ENCODE results near the gene SMYD3.

The SMYD3 gene

GRCh38 chr1:245878585-245878984 lies 628.5 kb downstream of the SMYD3 start:
- no peak for DNase-seq

DNA sequence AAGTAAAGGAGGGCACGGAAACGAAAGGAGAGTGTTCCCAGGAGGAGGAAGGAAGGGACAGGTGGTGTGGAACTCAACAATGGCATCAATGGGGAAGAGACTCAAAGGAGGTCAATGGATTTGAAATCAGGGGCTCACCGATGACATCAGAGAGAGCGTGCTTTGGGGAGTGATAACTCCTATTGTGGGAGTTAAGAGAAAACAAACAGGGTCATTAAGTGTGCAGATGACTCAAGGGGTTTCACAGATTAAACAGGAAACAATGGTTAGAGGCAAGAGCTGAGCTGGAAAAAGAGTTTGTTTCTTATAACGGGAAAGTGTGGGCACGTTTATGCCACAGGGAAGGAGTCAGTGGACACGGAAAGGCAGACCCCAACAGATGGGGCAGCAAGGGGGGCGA lies 629.1 kb downstream of the SMYD3 start:
- no peak for DNase-seq

- DNase-seq = no peak
Observed at GRCh38 chr1:245876586-245876985, 630.5 kb downstream of the SMYD3 start.

DNA sequence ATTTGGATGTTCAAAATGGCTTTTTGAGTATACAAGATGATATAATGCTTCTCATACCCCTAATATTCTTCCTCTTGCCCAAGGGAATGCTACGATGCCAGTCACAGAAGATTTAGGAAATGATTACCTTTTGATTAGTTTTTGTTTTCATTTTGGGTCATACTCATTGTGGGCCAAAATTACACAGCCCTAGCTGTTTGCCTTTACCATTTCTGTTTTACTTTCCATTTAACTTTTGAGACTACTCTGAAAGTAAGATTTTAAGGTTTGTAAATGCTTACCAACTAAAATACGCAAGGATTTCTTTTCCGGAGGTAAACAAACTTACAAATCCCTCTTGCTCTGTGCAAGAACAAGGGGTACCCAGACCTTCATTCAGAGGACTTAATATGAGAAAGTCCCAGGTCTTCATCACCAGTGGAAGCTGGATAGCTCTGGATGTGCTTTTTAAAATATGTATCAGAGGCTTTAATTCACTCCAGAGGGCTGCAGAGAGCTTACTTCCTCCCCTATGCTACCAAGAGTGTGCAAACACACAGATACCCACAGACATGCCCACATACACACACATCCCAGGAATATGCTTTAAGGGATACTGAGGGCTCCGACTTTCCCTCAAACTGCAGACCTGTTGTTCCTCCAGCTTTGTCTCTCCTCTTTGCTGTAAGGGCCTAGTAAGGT lies 631.4 kb downstream of the SMYD3 start:
- DNase-seq = no peak

GRCh38 chr1:245874942-245875580 lies 632.0 kb downstream of the SMYD3 start:
- DNase-seq = no peak

DNA sequence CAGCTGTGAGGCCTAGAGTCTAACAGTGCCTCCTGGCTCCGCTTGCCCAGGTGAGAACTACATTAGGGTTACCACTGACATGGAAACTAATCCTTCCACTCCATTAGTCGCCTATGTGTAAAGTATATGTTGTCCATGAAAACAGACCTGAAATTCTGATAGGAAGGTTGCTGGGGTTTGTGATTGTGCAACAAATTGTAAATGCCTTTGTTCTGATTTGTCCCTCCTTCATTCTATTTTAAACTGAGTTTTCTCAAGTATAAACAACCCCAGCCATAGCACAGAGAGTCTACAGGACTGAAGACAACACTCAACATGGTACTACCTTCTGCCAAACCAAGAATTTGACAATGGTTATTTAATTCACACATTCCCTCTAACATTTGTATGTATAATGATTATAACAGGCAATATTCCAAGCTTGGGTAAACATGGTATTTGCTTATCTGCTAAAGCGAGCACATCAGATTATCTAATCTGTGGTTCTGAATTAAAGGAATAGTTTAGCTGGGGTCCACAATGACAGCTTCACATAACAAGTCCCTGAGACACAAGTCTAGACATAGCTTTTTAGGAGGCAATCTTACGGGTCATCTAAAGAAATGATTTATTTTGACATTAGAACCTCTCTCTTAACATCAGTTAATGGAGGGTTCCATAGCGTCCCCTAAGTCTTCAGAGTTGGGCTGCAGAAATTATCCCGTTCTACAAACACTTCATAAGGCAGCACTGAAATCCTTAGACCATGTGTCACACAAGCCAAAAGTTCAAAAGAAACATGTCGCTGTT lies 633.0 kb downstream of the SMYD3 start:
- no peak for DNase-seq

DNA sequence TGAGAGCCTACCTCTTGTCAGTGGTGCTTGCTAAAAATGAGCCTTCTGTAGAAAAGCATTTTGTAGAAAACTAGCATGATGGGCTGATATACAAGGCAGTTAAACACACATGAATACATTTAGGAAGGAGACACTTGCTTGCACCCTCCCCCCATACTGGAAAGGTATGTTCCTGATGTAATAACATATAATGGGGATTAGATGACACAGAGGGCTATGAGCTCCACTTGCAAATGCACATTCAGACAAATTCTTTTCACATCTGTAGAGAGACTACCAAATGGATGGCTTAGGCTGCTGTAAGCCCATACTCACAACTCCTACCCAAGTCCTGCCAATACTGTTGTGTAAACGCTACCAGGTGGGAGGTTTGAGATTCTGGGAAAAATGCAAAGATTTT lies 634.0 kb downstream of the SMYD3 start:
- no peak for DNase-seq

GRCh38 chr1:245872475-245872874 lies 634.6 kb downstream of the SMYD3 start:
- DNase-seq = no peak

DNA sequence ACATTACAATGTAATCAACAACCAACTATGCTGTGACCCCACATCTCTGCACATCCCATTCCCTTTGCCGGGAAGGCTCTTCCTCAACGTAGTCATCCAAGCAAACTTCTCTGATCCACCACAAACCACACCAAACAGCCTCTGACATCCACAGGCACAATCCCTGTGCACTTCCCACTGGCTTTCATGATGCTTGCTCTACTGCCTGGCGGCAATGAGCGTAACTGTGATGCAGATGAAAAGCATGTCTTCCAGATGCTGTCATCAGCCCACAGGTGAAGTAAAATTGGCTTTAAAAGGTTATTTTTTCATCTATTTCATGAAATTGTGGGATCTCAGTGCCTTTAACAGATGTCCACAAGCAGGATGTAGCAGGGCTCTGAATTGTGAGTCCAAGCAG lies 635.2 kb downstream of the SMYD3 start:
- DNase-seq = no peak

DNA sequence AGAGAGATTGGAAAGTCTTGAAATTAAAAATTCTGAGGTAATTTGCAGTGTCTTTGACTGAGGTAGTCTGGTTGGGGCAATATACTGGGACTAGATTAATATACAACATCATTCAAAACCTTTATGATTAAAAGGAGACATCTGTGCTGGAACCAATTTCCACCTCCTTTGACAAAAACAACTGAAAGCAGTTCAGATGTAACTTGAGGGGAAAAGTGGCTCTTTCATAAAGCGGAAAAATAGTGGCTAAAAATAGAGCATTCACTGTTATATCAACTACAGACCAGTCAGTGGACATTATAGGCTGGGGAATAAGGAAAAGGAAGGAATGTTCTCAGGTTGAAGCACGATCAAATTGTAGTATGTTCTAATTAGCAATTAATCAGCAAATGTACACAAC lies 635.9 kb downstream of the SMYD3 start:
- DNase-seq = no peak

DNA sequence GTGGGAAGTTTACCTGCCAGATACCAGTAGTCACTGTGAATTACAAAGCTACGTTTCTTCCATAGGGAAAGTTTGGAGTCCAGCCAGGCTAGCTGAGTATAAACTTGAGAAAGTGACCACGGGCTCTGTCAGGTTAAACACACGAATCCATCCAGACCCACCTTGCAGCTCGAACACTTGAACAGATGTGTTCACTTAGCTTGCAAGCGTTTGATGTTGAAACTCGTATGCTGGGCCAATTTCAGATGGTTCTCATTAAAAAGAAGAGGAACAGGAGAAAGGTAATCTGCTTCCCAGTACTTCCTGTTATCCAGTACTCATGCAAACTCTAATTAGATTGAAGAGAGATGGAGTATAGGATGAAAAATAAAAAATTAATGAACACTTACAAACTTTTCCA lies 636.4 kb downstream of the SMYD3 start:
- DNase-seq = no peak

- DNase-seq = no peak
Observed at GRCh38 chr1:245869847-245870246, 637.2 kb downstream of the SMYD3 start.

- no peak for DNase-seq
Observed at GRCh38 chr1:245867738-245868137, 639.3 kb downstream of the SMYD3 start.

GRCh38 chr1:245864872-245865271 lies 642.2 kb downstream of the SMYD3 start:
- DNase-seq = no peak

GRCh38 chr1:245863566-245864184 lies 643.4 kb downstream of the SMYD3 start:
- DNase-seq = no peak

DNA sequence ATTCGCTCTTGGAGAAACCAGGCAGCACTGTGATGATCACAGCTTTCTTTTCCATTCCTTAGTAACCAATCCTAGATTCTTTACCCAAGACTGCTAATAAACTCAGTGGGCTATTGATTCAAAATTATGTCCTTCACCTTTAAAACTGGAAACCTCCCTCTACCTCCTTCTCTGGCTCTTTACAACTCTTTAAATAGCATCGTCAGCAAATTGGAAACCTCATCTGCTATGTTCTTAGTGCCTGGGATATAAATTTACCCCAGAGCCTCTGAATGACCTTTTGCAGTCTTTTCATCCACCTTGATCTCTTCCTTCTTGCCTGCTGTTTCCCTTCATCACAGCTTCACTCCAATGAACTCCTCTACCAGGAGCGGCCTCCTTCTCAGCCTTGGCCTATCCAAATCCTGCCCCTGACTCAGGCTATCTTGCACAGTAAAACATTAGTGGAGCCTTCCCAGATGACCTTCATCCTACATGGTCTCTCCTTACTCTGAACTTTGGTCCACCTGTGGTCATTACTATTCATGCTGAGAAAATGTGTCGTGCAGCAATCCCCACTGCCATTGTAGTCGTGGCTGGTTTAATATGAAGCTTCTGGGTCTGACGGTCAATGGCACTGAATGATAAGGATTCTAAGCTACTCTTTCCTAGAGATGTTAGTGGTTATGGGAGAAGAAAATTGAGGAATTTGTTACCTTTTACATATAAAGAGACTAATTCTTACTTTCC lies 644.1 kb downstream of the SMYD3 start:
- no peak for DNase-seq

DNA sequence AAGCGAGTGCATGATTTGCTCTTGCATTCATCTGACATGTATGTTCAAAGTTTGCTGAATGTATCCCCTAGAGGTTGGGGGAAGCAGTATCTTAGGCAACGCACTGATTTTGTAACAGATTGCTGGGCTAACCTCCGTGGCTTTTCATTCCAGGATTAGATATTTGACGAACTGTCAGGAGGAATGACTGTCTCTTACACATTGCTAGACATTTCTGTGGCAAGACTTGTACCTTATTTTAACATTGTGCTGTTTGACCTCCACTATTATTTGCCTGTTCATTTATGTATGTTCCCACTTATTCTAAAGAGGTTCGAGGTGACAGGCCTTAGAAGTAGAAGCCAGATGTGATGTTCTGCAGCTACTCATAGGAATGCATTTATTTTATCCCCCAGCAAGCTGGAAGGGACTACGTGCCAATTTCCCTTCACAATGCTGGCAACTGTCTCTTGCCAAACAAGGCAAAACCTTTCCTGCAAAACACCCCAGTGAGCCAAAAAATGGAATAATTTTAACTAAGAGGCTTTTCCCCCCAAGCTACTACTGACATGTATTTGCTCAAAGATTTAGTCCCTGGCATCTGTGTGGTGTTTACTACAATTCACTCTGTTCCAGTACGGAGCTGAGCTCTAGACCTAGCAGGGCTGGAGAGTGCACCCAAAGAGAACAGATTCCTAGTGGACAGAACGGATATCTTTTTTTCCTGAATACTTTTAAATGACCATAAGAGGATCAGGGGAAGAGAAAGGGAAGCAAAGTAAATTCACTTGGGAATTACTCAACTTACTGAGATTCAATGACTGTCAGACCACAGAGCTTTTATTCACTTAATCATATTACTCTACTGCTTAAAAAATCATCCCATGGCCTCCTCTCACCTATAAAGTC lies 646.2 kb downstream of the SMYD3 start:
- no peak for DNase-seq

- DNase-seq = no peak
Observed at GRCh38 chr1:245859493-245860114, 647.5 kb downstream of the SMYD3 start.

GRCh38 chr1:245858722-245859492 lies 648.2 kb downstream of the SMYD3 start:
- no peak for DNase-seq

DNA sequence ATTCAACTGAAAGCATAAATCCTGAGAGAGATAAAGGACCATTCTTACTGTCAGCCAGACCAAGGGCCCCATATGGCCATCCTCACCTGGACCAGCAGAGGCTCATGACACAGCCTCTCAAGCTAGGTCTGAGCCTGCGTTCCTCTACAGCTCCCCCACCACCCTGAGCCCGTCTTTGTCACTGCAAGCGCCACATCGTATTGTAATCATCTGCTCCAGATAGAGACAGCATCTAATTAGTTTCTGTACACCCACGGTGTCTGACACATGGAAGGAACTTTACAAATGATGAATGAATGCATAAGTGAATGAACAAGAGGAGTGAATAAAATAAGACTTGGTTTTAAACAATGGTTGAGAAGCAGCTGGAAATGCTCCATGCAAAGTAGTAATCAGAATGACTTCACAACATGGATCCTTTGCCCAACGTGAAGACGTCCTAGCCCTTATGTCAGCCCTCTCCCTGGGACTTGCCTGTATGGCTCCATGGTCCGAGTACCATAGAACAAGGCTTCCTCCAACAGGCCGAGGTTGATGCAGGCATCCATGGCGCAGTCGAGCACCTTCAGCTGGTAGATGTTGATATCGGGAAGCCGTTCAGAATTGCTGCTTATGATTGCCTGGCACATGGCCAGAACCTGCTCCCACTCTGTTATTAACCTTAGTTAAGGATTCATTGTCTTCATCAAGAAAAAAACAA lies 648.9 kb downstream of the SMYD3 start:
- no peak for DNase-seq
